OCI-LY3 (cell line): ENCODE measurements around the gene THAP11.

ENCODE experiments used
- H2AFZ ChIP-seq: fragments of 200-600, 300-600 bp; shearing (Covaris generic); 2 replicates; pipeline ENCODE4 v1.6.0; 2014; ENCODE audit warnings: antibody characterized with exemption, low read depth, low read length
- H3K27ac ChIP-seq: fragments of 200-600, 300-600 bp; sonication (generic); 2 replicates; pipeline ENCODE4 v1.5.1; 2014; ENCODE audit warnings: mild to moderate bottlenecking, low read length, moderate library complexity, mixed read lengths
- H3K27me3 ChIP-seq: fragments of 200-600, 300-600 bp; sonication (generic); 2 replicates; pipeline ENCODE4 v1.6.1; 2014; ENCODE audit warnings: low read depth, low read length, mixed read lengths
- H3K36me3 ChIP-seq: fragments of 200-600, 300-600 bp; sonication (generic); replicated peaks from 2 replicates; pipeline ENCODE3; 2014; ENCODE audit warnings: low read depth, low read length, mixed read lengths
- H3K4me1 ChIP-seq: fragments of 300-600, 200-600 bp; sonication (generic); 2 replicates; pipeline ENCODE4 v1.6.1; 2014; ENCODE audit warnings: low read length, mixed read lengths
- H3K4me2 ChIP-seq: fragments of 200-600, 300-600 bp; sonication (generic); 2 replicates; pipeline ENCODE4 v1.6.1; 2014; ENCODE audit warnings: low read length, mixed read lengths
- H3K4me3 ChIP-seq: fragments of 300-600, 200-600 bp; sonication (generic); 2 replicates; pipeline ENCODE4 v1.5.1; 2014; ENCODE audit warnings: antibody characterized with exemption, mild to moderate bottlenecking, low read length, moderate library complexity
- H3K79me2 ChIP-seq: fragments of 300-600, 200-600 bp; shearing (Covaris generic); 2 replicates; pipeline ENCODE4 v1.6.1; 2014; ENCODE audit warnings: mild to moderate bottlenecking, low read length, mixed read lengths
- H3K9ac ChIP-seq: fragments of 300-600, 200-600 bp; shearing (Covaris generic); 2 replicates; pipeline ENCODE4 v1.6.0; 2014; ENCODE audit warnings: mild to moderate bottlenecking, low read length, moderate library complexity
- H3K9me3 ChIP-seq: fragments of 200-600, 300-600 bp; shearing (Covaris generic); 2 replicates; pipeline ENCODE4 v1.6.1; 2014; ENCODE audit warnings: low read length, mixed read lengths; ENCODE audit not compliant: insufficient read depth
- H4K20me1 ChIP-seq: fragments of 200-600, 300-600 bp; sonication (generic); 2 replicates; pipeline ENCODE4 v1.6.1; 2016; ENCODE audit warnings: low read length, mixed read lengths; ENCODE audit not compliant: insufficient read depth
- CTCF ChIP-seq: fragments of 200-600, 300-600 bp; sonication (generic); IDR thresholded peaks from 2 replicates; pipeline ENCODE4 v1.5.1; 2014; ENCODE audit warnings: antibody characterized with exemption, low read length, low read depth
- EZH2phosphoT487 ChIP-seq: fragments of 200-600 bp; shearing (Covaris generic); IDR thresholded peaks from 2 replicates; pipeline ENCODE4 v1.6.1; 2018; ENCODE audit warnings: antibody characterized with exemption, mixed run types, low read depth

THAP11 gene

GRCh38 chr16:67883146-67883871 lies 41.2 kb downstream of the THAP11 start:
- no peak overlapping the region for H3K27ac ChIP-seq
- no peak overlapping the region for H2AFZ ChIP-seq
- H3K36me3 ChIP-seq: peaks cover 42% of the 10 kb centered on the region
- H3K9me3 ChIP-seq: no peaks in the 10 kb centered on the region
- H3K9ac ChIP-seq: no peak overlapping the region
- TF ChIP-seq EZH2phosphoT487 (no peak), CTCF (no peak)
- H3K79me2 ChIP-seq: no peaks in the 10 kb centered on the region
- no peak overlapping the region for H3K4me2 ChIP-seq
- H3K27me3 ChIP-seq: no peaks in the 10 kb centered on the region
- H3K4me1 ChIP-seq: no peaks in the 10 kb centered on the region
- no peaks in the 10 kb centered on the region for H4K20me1 ChIP-seq
- no peak overlapping the region for H3K4me3 ChIP-seq

- no peak for TF ChIP-seq EZH2phosphoT487
- peak; percentile 90 for TF ChIP-seq CTCF
- no peak overlapping the region for H2AFZ ChIP-seq
- H3K27ac ChIP-seq: no peak overlapping the region
- peaks cover 41% of the 10 kb centered on the region for H3K36me3 ChIP-seq
- no peak overlapping the region for H3K4me3 ChIP-seq
- no peaks in the 10 kb centered on the region for H3K27me3 ChIP-seq
- no peaks in the 10 kb centered on the region for H3K79me2 ChIP-seq
- H3K4me1 ChIP-seq: no peaks in the 10 kb centered on the region
- H3K9ac ChIP-seq: no peak overlapping the region
- no peaks in the 10 kb centered on the region for H3K9me3 ChIP-seq
- no peak overlapping the region for H3K4me2 ChIP-seq
- no peaks in the 10 kb centered on the region for H4K20me1 ChIP-seq
Measured at GRCh38 chr16:67883872-67884261, 41.7 kb downstream of the THAP11 start.

GRCh38 chr16:67884684-67885083 lies 42.6 kb downstream of the THAP11 start, which contains the start of gene NRN1L:
NRN1L (plus strand) TSS chr16:67884885; CDS start chr16:67884904, 19 bp downstream.
- H3K36me3 ChIP-seq: peaks cover 34% of the 10 kb centered on the region
- H3K9ac ChIP-seq: no peak within 1 kb of the TSS
- no peaks in the 10 kb centered on the region for H3K79me2 ChIP-seq
- H2AFZ ChIP-seq: no peak within 1 kb of the TSS
- no peak within 1 kb of the TSS for H3K4me3 ChIP-seq
- no peaks in the 10 kb centered on the region for H3K9me3 ChIP-seq
- no peaks in the 10 kb centered on the region for H3K27me3 ChIP-seq
- no peak within 1 kb of the TSS for H3K4me2 ChIP-seq
- no peak within 1 kb of the TSS for H3K27ac ChIP-seq
- no peaks in the 10 kb centered on the region for H4K20me1 ChIP-seq
- no peak for TF ChIP-seq EZH2phosphoT487
- no peak for TF ChIP-seq CTCF
- no peaks in the 10 kb centered on the region for H3K4me1 ChIP-seq

- no peak overlapping the region for H3K27ac ChIP-seq
- H3K9me3 ChIP-seq: no peaks in the 10 kb centered on the region
- H2AFZ ChIP-seq: no peak overlapping the region
- H3K9ac ChIP-seq: no peak overlapping the region
- H3K27me3 ChIP-seq: no peaks in the 10 kb centered on the region
- H3K4me3 ChIP-seq: no peak overlapping the region
- no peaks in the 10 kb centered on the region for H4K20me1 ChIP-seq
- H3K79me2 ChIP-seq: no peaks in the 10 kb centered on the region
- TF ChIP-seq CTCF (no peak), EZH2phosphoT487 (no peak)
- no peaks in the 10 kb centered on the region for H3K4me1 ChIP-seq
- H3K36me3 ChIP-seq: peaks cover 28% of the 10 kb centered on the region
- H3K4me2 ChIP-seq: no peak overlapping the region
Measured at GRCh38 chr16:67885545-67885944, 43.4 kb downstream of the THAP11 start.
